CD8-positive, alpha-beta memory T cell (primary cell): ENCODE results near the gene OR2V2. TPM values are rescaled to one million over a fixed set of nuclear protein-coding genes. Genes with fewer than 3 reads are reported as not detected.
"Not testable (repeated sequence)": the region's sequence is repeated elsewhere in the genome, so short reads cannot be mapped to it uniquely, and the experiment has no call there.

Experiments used
- CTCF ChIA-PET: fragments of 350-600 bp; sonication (Branson Sonifier 250); formaldehyde crosslinking; loops from one replicate; lab custom pipeline; 2021; ENCODE audit warnings: antibody characterized with exemption; lab: Charles Lee
- POLR2A ChIA-PET: fragments of 350-600 bp; sonication (Branson Sonifier 250); formaldehyde crosslinking; loops from one replicate; lab custom pipeline; 2021; ENCODE audit warnings: antibody characterized with exemption; lab: Charles Lee
- DNase-seq, 5 donors: peaks; one replicate each; pipeline versions ENCODE4 v3.0.0 to v3.0.0-alpha.2; 2020 to 2022; ENCODE audit warnings: mixed read lengths in 1 of 5
- H3K27ac ChIP-seq: one replicate; pipeline ENCODE4 v1.7.0; 2013; ENCODE audit warnings: low read depth, mild to moderate bottlenecking, low read length, moderate library complexity
- H3K27me3 ChIP-seq: 2 replicates; pipeline ENCODE4 v1.7.0; 2013; ENCODE audit warnings: low read length, mild to moderate bottlenecking; ENCODE audit not compliant: insufficient read depth, poor library complexity, severe bottlenecking
- H3K36me3 ChIP-seq: 2 replicates; pipeline ENCODE4 v1.7.0; 2013; ENCODE audit warnings: mild to moderate bottlenecking, low read length, moderate library complexity; ENCODE audit not compliant: insufficient read depth
- H3K4me1 ChIP-seq: 2 replicates; pipeline ENCODE4 v1.7.0; 2013; ENCODE audit warnings: mild to moderate bottlenecking, low read length, moderate library complexity; ENCODE audit not compliant: insufficient read depth
- H3K4me3 ChIP-seq: 2 replicates; pipeline ENCODE4 v1.7.0; 2013; ENCODE audit warnings: mild to moderate bottlenecking, low read length
- H3K9me3 ChIP-seq: 2 replicates; pipeline ENCODE4 v1.7.0; 2013; ENCODE audit warnings: mild to moderate bottlenecking, low read length
- H3K27ac Mint-ChIP-seq, 8 donors: one replicate each; pipeline ENCODE4 v1.8.0; 2020 to 2021; ENCODE audit warnings: mixed read lengths in 8 of 8, mild to moderate bottlenecking in 6 of 8, inconsistent platforms in 3 of 8, moderate library complexity in 3 of 8
- H3K27me3 Mint-ChIP-seq, 2 donors: one replicate each; pipeline ENCODE4 v1.8.0; 2020 to 2021; ENCODE audit warnings: mixed read lengths in 2 of 2, mild to moderate bottlenecking in 1 of 2, moderate library complexity in 1 of 2
- H3K36me3 Mint-ChIP-seq, 3 donors: one replicate each; pipeline ENCODE4 v1.8.0; 2020 to 2021; ENCODE audit warnings: mixed read lengths in 3 of 3, inconsistent platforms in 1 of 3, mild to moderate bottlenecking in 1 of 3
- H3K4me1 Mint-ChIP-seq, 3 donors: one replicate each; pipeline ENCODE4 v1.8.0; 2020 to 2021; ENCODE audit warnings: mixed read lengths in 3 of 3, inconsistent platforms in 1 of 3, mild to moderate bottlenecking in 1 of 3
- H3K4me3 Mint-ChIP-seq, 7 donors: one replicate each; pipeline ENCODE4 v1.8.0; 2020 to 2021; ENCODE audit warnings: mixed read lengths in 7 of 7, mild to moderate bottlenecking in 6 of 7, moderate library complexity in 4 of 7, inconsistent platforms in 2 of 7
- H3K9me3 Mint-ChIP-seq, 5 donors: one replicate each; pipeline ENCODE4 v1.8.0; 2020 to 2022; ENCODE audit warnings: mixed read lengths in 5 of 5, mild to moderate bottlenecking in 3 of 5, moderate library complexity in 2 of 5, inconsistent platforms in 1 of 5
- polyA plus RNA-seq: library from polyadenylated mRNA; unstranded; fragments of 300-500 nt; fragmentation: Illumina TruSeq; gene quantifications from one replicate; pipeline ENCODE4 v1.2.3, GENCODE V29; 2021
- total RNA-seq, 2 experiments: library from RNA; stranded (reverse); gene quantifications; one replicate each; pipeline ENCODE4 v1.2.3, GENCODE V29; 2021

The OR2V2 gene
- total and polyA plus RNA-seq, 3 experiments from 2014 or later = not detected

DNA sequence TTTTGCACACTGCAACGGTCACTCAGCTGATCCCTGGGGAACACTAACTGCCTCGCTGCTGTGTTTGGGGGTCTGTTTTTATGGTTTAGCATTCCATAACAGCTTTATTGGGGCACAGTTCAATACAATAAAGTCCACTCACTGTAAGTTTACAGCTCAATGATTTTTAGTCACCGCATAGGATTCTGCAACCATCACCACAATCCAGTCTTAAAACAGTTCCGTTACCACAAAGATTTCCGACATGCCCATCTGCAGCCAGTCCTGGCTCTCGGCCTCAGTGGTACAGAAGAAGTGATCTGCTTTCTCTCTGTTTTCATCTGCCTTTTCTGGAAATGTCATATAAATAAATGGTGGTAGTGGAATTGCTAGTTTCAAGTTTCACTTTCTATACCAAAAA, 23.6 kb downstream of the OR2V2 start:
- H3K4me3 Mint-ChIP-seq = peak overlapping the region in 4 of 7 donors; percentile 4 to 69 (median 58)
- peaks cover 19% of the 10 kb centered on the region for H3K27me3 ChIP-seq
- peak overlapping the region in 1 of 8 donors; percentile 90 for H3K27ac Mint-ChIP-seq

DNA sequence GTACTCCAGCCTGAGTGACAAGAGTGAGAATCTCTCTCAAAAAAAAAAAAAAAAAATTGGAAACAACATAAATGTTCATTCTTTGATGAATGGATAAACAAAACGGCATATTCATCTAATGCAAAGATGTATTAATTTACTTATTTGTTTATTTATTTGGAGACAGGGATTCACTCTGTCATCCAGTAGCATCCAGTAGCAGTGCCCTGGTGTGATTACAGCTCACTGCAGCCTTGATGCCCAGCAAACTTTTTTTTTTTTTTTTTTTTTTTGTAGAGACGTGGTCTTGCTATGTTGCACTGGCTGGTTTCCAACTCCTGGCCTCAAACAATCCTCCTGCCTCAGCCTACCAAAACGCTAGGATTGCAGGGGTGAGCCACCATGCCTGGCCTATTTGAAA, 24.4 kb downstream of the OR2V2 start:
- Mint-ChIP-seq H3K9me3 (peaks cover 0 to 8% (median 0%) of the 10 kb centered on the region in 5 donors), H3K4me1 (peaks cover 20 to 47% (median 39%) of the 10 kb centered on the region in 3 donors), H3K4me3 (peak overlapping the region in 1 of 7 donors; percentile 15), H3K36me3 (no peaks in the 10 kb centered on the region), H3K27ac (peak overlapping the region in 2 of 8 donors; percentile 17 to 90), H3K27me3 (peaks cover 65 to 78% of the 10 kb centered on the region in 2 donors)
- no peak for DNase-seq
- H3K27ac ChIP-seq = no peak overlapping the region
- peaks cover 22% of the 10 kb centered on the region for H3K4me1 ChIP-seq
- CTCF ChIA-PET = interaction anchor here (1.3 to 2.6 kb wide), 2 partner anchors 12 to 13 kb away, joined by 6 to 13 read pairs; no protein-coding TSS in a partner anchor
- peaks cover 19% of the 10 kb centered on the region for H3K27me3 ChIP-seq
- H3K4me3 ChIP-seq = no peak overlapping the region
- POLR2A ChIA-PET = interaction anchor here (0.6 to 0.7 kb wide), 2 partner anchors 10 to 51 kb away, joined by 4 read pairs; partner anchors contain the start of gene TRIM41
- no peaks in the 10 kb centered on the region for H3K9me3 ChIP-seq
- no peaks in the 10 kb centered on the region for H3K36me3 ChIP-seq

More for the DNA sequence above, 23.6 kb downstream of the OR2V2 start:
- peaks cover 22% of the 10 kb centered on the region for H3K4me1 ChIP-seq
- DNase-seq = no peak
- Mint-ChIP-seq H3K36me3 (no peaks in the 10 kb centered on the region), H3K4me1 (peaks cover 20 to 48% (median 42%) of the 10 kb centered on the region in 3 donors), H3K27me3 (peaks cover 68 to 85% of the 10 kb centered on the region in 2 donors), H3K9me3 (peaks cover 0 to 8% (median 0%) of the 10 kb centered on the region in 5 donors)
- POLR2A ChIA-PET = no interaction called here
- CTCF ChIA-PET = interaction anchor here (1.5 to 2.6 kb wide), 2 partner anchors 14 to 21 kb away, joined by 3 to 8 read pairs; no protein-coding TSS in a partner anchor
- no peak overlapping the region for H3K4me3 ChIP-seq
- no peaks in the 10 kb centered on the region for H3K9me3 ChIP-seq
- H3K36me3 ChIP-seq = no peaks in the 10 kb centered on the region
- H3K27ac ChIP-seq = no peak overlapping the region

DNA sequence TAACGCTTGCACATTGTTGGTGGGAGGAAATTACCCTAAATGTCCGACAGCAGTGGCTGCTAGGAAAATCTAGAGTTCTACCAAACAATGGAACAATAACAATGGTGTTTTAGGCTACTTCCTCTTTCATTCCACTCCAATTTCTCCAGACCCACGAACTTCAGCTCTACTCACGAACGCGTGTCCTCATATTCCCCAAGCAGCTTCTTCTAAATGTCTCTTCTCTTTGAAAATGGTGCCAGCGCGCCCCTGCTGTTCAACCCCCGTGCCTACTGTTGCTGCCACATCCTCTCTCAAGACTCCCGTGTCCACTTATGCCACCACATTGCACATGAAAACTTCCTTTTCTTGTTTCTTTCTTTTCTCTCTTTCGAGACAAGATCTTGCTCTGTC, 25.6 kb downstream of the OR2V2 start:
- Histone ChIP-seq H3K27me3 (peaks cover 19% of the 10 kb centered on the region), H3K4me1 (peaks cover 18% of the 10 kb centered on the region), H3K4me3 (peak overlapping the region; percentile 32), H3K36me3 (no peaks in the 10 kb centered on the region), H3K9me3 (no peaks in the 10 kb centered on the region), H3K27ac (no peak overlapping the region)
- Mint-ChIP-seq H3K27me3 (peaks cover 55 to 68% of the 10 kb centered on the region in 2 donors), H3K9me3 (peaks cover 0 to 8% (median 0%) of the 10 kb centered on the region in 5 donors), H3K4me3 (peak overlapping the region; percentile 56 to 91 (median 84)), H3K4me1 (peaks cover 17 to 35% (median 31%) of the 10 kb centered on the region in 3 donors), H3K27ac (peak overlapping the region; percentile 38 to 90 (median 80)), H3K36me3 (no peaks in the 10 kb centered on the region)
- no peak for DNase-seq
- ChIA-PET POLR2A (interaction anchor here (0.6 to 3.5 kb wide), 4 partner anchors 12 to 89 kb away, joined by 4 to 10 read pairs (median 6); partner anchors contain the start of gene TRIM52), CTCF (interaction anchor here (0.9 to 2.6 kb wide), 7 partner anchors 11 to 88 kb away, joined by 3 to 13 read pairs (median 6); partner anchors contain the start of gene TRIM52)

DNA sequence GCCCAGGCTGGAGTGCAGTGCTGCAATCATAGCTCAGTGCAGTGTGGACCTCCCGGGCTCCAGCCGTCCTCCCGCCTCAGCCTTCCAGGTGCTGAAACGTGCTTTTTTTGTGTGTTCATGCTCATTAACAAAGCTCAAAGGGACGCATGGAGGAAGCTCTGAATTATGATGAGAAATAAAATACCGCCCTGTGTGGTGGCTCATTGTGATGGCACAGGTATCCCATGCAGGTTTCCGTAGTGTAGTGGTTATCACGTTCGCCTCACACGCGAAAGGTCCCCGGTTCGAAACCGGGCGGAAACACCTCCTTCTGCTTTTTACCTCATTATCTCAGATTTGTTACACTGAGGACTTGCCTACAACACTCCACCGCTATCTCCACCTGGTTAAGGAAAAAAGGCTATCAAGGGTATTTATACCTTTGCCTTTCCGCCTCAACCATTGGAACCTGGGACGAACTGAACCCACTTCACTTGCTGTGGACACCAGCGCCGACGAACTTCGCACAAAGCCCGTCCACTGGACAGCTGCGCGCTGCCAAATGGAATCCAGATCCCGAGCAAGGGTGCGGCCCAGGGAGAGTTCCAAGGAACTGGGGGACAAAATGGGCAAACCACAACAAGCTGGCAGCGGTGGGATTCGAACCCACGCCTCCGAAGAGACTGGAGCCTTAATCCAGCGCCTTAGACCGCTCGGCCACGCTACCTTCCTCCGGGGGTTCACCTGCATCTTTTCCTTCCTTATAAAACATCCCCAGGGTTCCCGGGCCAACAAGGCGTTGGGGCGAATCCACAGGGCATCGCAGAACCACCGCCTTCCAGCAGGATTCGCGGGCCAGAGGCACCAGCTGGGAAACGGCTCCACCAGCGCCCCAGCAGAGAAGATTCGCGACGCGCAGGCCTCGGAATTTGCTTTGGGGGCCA, 26.3 kb downstream of the OR2V2 start:
- no peaks in the 10 kb centered on the region for H3K36me3 Mint-ChIP-seq
- DNase-seq = peak in 4 of 5 donors; percentile 33 to 71 (median 51)
- no peak overlapping the region for H3K27ac ChIP-seq
- H3K27me3 Mint-ChIP-seq = peaks cover 48 to 62% of the 10 kb centered on the region in 2 donors
- peaks cover 17 to 35% (median 31%) of the 10 kb centered on the region in 3 donors for H3K4me1 Mint-ChIP-seq
- peak overlapping the region; percentile 56 to 91 (median 84) for H3K4me3 Mint-ChIP-seq
- H3K9me3 Mint-ChIP-seq = peaks cover 0 to 8% (median 0%) of the 10 kb centered on the region in 5 donors
- H3K4me1 ChIP-seq = peaks cover 18% of the 10 kb centered on the region
- H3K36me3 ChIP-seq = no peaks in the 10 kb centered on the region
- peak overlapping the region; percentile 38 to 90 (median 80) for H3K27ac Mint-ChIP-seq
- ChIA-PET CTCF (interaction anchor here (0.6 to 2.6 kb wide), 7 partner anchors 11 to 87 kb away, joined by 3 to 13 read pairs (median 5); partner anchors contain the start of gene TRIM52), POLR2A (interaction anchor here (0.6 to 3.5 kb wide), 3 partner anchors 11 to 88 kb away, joined by 4 to 10 read pairs (median 4); partner anchors contain the start of gene TRIM52)
- no peaks in the 10 kb centered on the region for H3K9me3 ChIP-seq
- peak overlapping the region; percentile 32 for H3K4me3 ChIP-seq
- peaks cover 19% of the 10 kb centered on the region for H3K27me3 ChIP-seq

DNA sequence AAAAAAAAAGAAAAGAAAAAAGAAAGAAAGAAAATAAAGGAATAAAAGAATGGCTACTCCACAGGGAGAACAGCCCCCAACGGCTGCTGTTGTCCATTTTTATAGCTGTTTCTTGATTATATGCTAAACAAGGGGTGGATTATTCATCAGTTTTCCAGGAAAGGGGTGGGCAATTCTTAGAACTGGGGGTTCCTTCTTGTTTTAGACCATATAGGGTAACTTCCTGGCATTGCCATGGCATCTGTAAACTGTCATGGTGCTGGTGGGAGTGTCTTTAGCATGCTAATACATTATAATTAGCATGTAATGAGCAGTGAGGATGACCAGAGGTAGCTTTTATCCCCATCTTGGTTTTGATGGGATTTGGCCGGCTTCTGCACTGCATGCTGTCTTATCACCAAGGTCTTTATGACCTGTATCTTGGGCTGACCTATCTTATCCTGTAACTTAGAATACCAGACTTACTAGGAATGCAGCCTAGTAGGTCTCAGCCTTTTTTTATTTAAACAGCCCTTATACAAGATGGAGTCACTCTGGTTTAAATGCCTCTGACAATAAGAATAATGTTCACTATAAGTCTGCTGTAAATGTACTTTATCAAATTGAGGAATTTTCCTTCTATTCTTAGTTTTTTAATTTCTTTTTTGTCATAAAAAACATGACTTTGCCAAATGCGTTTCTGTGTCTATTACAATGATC, 29.0 kb downstream of the OR2V2 start:
- Mint-ChIP-seq H3K36me3 (no peaks in the 10 kb centered on the region), H3K27me3 (peaks cover 22 to 35% of the 10 kb centered on the region in 2 donors), H3K4me1 (peaks cover 8 to 14% (median 13%) of the 10 kb centered on the region in 3 donors), H3K9me3 (peaks cover 0 to 5% (median 0%) of the 10 kb centered on the region in 5 donors), H3K27ac (no peak overlapping the region), H3K4me3 (peak overlapping the region in 1 of 7 donors; percentile 9)
- no peak overlapping the region for H3K4me3 ChIP-seq
- H3K27me3 ChIP-seq = peaks cover 12% of the 10 kb centered on the region
- POLR2A ChIA-PET = no interaction called here
- CTCF ChIA-PET = no interaction called here
- peaks cover 10% of the 10 kb centered on the region for H3K4me1 ChIP-seq
- no peaks in the 10 kb centered on the region for H3K9me3 ChIP-seq
- H3K27ac ChIP-seq = no peak overlapping the region
- no peaks in the 10 kb centered on the region for H3K36me3 ChIP-seq
- DNase-seq = no peak

DNA sequence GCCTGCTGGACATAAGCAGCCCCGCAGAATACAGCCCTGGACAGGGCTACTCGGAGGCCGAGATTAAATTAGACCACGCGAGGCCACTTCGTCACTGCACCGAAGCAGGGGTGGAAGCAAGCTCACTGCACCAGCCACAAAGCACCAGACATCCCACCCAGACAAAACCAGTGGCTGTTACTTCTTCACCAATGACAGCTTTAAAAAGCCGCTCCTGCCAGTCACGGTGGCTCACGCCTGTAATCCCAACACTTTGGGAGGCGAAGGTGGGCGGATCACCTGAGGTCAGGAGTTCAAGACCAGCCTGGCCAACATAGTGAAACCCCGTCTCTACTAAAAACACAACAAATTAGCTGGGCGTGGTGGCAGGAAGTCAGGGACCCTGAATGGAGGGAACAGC, 30.2 kb downstream of the OR2V2 start:
- H3K36me3 ChIP-seq, CTCF ChIA-PET, DNase-seq, H3K36me3 Mint-ChIP-seq, H3K4me3 ChIP-seq, H3K9me3 Mint-ChIP-seq, H3K4me3 Mint-ChIP-seq, H3K27ac ChIP-seq, POLR2A ChIA-PET, H3K9me3 ChIP-seq, H3K4me1 ChIP-seq: not testable (repeated sequence)
- peaks cover 12% of the 10 kb centered on the region for H3K27me3 ChIP-seq
- Mint-ChIP-seq H3K4me1 (peaks cover 17 to 22% (median 21%) of the 10 kb centered on the region in 3 donors), H3K27me3 (peaks cover 21 to 25% of the 10 kb centered on the region in 2 donors), H3K27ac (peak overlapping the region in 1 of 8 donors; percentile 88)
